ENCODE data around the gene MFRP. TPM values are rescaled to one million over a fixed set of nuclear protein-coding genes. Genes with fewer than 3 reads are reported as not detected.

The MFRP gene
- total RNA-seq, 1 donor from 2014 or later = not detected

- Histone ChIP-seq H3K79me2 (ENCODE audit: insufficient read depth, low read length) (no peaks in the 10 kb centered on the region), H3K27ac (ENCODE audit: low read depth, low read length) (no peak overlapping the region), H4K20me1 (ENCODE audit: insufficient read depth, low read length) (no peaks in the 10 kb centered on the region), H3K4me2 (ENCODE audit: low read length) (peak overlapping the region; percentile 50), H3K27me3 (ENCODE audit: insufficient read depth, low read length) (peaks cover 2% of the 10 kb centered on the region), H3K4me1 (ENCODE audit: insufficient read depth, low read length) (peaks cover 23% of the 10 kb centered on the region), H3K36me3 (ENCODE audit: insufficient read depth, low read length) (no peaks in the 10 kb centered on the region), H3K4me3 (ENCODE audit: insufficient read depth, low read depth, low read length) (no peak overlapping the region), H3K9ac (ENCODE audit: low read length) (no peak overlapping the region), H2AFZ (ENCODE audit: low read depth, low read length) (no peak overlapping the region), H3K9me3 (ENCODE audit: insufficient read depth, low read depth, low read length) (no peaks in the 10 kb centered on the region)
- Mint-ChIP-seq H3K27ac (ENCODE audit: unreplicated experiment) (no peak overlapping the region), H3K4me1 (ENCODE audit: low read depth, unreplicated experiment) (peaks cover 16% of the 10 kb centered on the region), H3K27me3 (ENCODE audit: low read depth, unreplicated experiment) (peaks cover 10% of the 10 kb centered on the region), H3K36me3 (ENCODE audit: low read depth, unreplicated experiment) (no peaks in the 10 kb centered on the region), H3K4me3 (ENCODE audit: unreplicated experiment) (peak overlapping the region; percentile 4), H3K9me3 (ENCODE audit: unreplicated experiment) (peaks cover 2% of the 10 kb centered on the region)
- FAIRE-seq (no peak), DNase-seq (ENCODE audit: low read depth) (no peak)
- no peak for TF ChIP-seq EZH2 (IDR thresholded peaks at IDR 0.05; ENCODE audit: insufficient read depth, low read length)
- TF ChIP-seq, protein P1, sequence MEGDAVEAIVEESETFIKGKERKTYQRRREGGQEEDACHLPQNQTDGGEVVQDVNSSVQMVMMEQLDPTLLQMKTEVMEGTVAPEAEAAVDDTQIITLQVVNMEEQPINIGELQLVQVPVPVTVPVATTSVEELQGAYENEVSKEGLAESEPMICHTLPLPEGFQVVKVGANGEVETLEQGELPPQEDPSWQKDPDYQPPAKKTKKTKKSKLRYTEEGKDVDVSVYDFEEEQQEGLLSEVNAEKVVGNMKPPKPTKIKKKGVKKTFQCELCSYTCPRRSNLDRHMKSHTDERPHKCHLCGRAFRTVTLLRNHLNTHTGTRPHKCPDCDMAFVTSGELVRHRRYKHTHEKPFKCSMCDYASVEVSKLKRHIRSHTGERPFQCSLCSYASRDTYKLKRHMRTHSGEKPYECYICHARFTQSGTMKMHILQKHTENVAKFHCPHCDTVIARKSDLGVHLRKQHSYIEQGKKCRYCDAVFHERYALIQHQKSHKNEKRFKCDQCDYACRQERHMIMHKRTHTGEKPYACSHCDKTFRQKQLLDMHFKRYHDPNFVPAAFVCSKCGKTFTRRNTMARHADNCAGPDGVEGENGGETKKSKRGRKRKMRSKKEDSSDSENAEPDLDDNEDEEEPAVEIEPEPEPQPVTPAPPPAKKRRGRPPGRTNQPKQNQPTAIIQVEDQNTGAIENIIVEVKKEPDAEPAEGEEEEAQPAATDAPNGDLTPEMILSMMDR (IDR thresholded peaks at IDR 0.05; ENCODE audit: insufficient read depth, low read depth, low read length) = no peak
These were observed 29.8 kb upstream of the MFRP start for GRCh38 chr11:119376197-119376847.

DNA sequence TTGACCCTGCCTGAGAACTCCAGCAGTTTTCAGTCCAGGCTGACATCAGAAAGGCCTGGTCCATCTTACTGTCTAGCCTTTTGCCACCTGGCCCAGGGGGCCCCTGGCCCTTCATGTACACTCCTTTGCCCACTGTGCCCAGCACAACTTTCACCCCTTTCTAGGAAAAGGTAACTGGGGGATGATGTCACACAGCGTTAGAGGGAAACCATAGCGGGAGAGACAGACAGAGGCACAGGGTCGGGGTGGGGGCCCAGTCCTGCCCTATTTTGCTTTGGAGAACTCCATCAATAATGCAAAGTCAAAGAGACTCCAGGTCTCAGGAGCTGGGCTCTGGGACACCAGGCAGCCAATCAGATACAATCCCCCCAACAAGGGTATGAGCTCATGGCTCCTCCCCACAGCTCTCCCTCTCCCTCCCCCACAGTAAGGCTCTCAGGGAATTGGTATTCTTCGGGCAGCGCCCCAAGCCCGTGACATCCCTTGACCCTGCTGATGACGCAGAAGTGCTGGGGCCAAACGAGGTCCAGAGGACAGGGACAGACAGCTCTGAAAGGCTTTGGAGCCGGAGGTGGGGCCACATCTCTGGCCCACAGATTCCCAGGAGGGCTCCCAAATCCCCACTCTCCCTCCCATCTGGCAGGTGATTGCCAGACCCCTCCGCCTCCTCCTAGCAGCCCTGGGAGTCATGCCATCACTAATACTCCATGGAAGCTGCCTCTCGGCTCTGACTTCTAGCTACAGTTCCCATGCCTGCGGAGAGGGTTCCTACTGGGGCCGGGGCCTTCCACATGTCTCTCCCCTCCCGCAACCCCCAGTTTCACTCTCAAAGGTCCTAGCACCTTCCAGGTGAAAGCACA lies 29.1 kb upstream of the MFRP start:
- peak overlapping the region; percentile 8 for H2AFZ ChIP-seq (ENCODE audit: low read depth, low read length)
- H3K27ac ChIP-seq (ENCODE audit: low read depth, low read length) = no peak overlapping the region
- no peak for FAIRE-seq
- no peak overlapping the region for H3K4me3 Mint-ChIP-seq (ENCODE audit: unreplicated experiment)
- H3K36me3 ChIP-seq (ENCODE audit: insufficient read depth, low read length) = no peaks in the 10 kb centered on the region
- DNase-seq (ENCODE audit: low read depth) = peak; percentile 71
- H3K9me3 Mint-ChIP-seq (ENCODE audit: unreplicated experiment) = peaks cover 2% of the 10 kb centered on the region
- no peaks in the 10 kb centered on the region for H3K36me3 Mint-ChIP-seq (ENCODE audit: low read depth, unreplicated experiment)
- no peaks in the 10 kb centered on the region for H3K9me3 ChIP-seq (ENCODE audit: insufficient read depth, low read depth, low read length)
- H3K27ac Mint-ChIP-seq (ENCODE audit: unreplicated experiment) = no peak overlapping the region
- H3K27me3 ChIP-seq (ENCODE audit: insufficient read depth, low read length) = peaks cover 2% of the 10 kb centered on the region
- peaks cover 16% of the 10 kb centered on the region for H3K4me1 Mint-ChIP-seq (ENCODE audit: low read depth, unreplicated experiment)
- H3K79me2 ChIP-seq (ENCODE audit: insufficient read depth, low read length) = no peaks in the 10 kb centered on the region
- no peak overlapping the region for H3K4me3 ChIP-seq (ENCODE audit: insufficient read depth, low read depth, low read length)
- peaks cover 9% of the 10 kb centered on the region for H3K27me3 Mint-ChIP-seq (ENCODE audit: low read depth, unreplicated experiment)
- H3K4me1 ChIP-seq (ENCODE audit: insufficient read depth, low read length) = peaks cover 18% of the 10 kb centered on the region
- H4K20me1 ChIP-seq (ENCODE audit: insufficient read depth, low read length) = no peaks in the 10 kb centered on the region
- TF ChIP-seq EZH2 (IDR thresholded peaks at IDR 0.05; ENCODE audit: insufficient read depth, low read length) = no peak
- TF ChIP-seq, protein P1 (IDR thresholded peaks at IDR 0.05; ENCODE audit: insufficient read depth, low read depth, low read length) = no peak
- peak overlapping the region; percentile 50 for H3K4me2 ChIP-seq (ENCODE audit: low read length)
- H3K9ac ChIP-seq (ENCODE audit: low read length) = peak overlapping the region; percentile 23

Data from astrocyte (in vitro differentiated cells and primary cell).